ENCODE measurements around the gene COL4A1. TPM values are rescaled to one million over a fixed set of nuclear protein-coding genes. Genes with fewer than 3 reads are reported as not detected.

The COL4A1 gene
- total RNA-seq, 4 donors from 2014 or later, result 989 to 1,633 (median 1,298) TPM

GRCh38 chr13:110248449-110249143 is 58.4 kb downstream of the COL4A1 start:
- no peak for TF ChIP-seq CTCF (IDR thresholded peaks at IDR 0.05; ENCODE audit: low read depth)

- TF ChIP-seq CTCF (IDR thresholded peaks at IDR 0.05; ENCODE audit: low read depth), result no peak
Observed at GRCh38 chr13:110246530-110246929, 60.4 kb downstream of the COL4A1 start.

GRCh38 chr13:110245416-110245899 is 61.5 kb downstream of the COL4A1 start:
- TF ChIP-seq CTCF (IDR thresholded peaks at IDR 0.05; ENCODE audit: low read depth), result no peak

GRCh38 chr13:110244976-110245375 is 62.0 kb downstream of the COL4A1 start:
- no peak for TF ChIP-seq CTCF (IDR thresholded peaks at IDR 0.05; ENCODE audit: low read depth)

GRCh38 chr13:110244071-110244830 is 62.7 kb downstream of the COL4A1 start:
- no peak for TF ChIP-seq CTCF (IDR thresholded peaks at IDR 0.05; ENCODE audit: low read depth)

GRCh38 chr13:110242615-110243014 is 64.3 kb downstream of the COL4A1 start:
- no peak for TF ChIP-seq CTCF (IDR thresholded peaks at IDR 0.05; ENCODE audit: low read depth)

- TF ChIP-seq CTCF (IDR thresholded peaks at IDR 0.05; ENCODE audit: low read depth), result no peak
Observed at GRCh38 chr13:110240943-110241342, 66.0 kb downstream of the COL4A1 start.

Data from subcutaneous adipose tissue (tissue), 4 donors.